ENCODE results near the gene DLG5.
A peak's percentile ranks its signal among the peaks of the same experiment; 100 is the strongest.

The DLG5 gene

DNA sequence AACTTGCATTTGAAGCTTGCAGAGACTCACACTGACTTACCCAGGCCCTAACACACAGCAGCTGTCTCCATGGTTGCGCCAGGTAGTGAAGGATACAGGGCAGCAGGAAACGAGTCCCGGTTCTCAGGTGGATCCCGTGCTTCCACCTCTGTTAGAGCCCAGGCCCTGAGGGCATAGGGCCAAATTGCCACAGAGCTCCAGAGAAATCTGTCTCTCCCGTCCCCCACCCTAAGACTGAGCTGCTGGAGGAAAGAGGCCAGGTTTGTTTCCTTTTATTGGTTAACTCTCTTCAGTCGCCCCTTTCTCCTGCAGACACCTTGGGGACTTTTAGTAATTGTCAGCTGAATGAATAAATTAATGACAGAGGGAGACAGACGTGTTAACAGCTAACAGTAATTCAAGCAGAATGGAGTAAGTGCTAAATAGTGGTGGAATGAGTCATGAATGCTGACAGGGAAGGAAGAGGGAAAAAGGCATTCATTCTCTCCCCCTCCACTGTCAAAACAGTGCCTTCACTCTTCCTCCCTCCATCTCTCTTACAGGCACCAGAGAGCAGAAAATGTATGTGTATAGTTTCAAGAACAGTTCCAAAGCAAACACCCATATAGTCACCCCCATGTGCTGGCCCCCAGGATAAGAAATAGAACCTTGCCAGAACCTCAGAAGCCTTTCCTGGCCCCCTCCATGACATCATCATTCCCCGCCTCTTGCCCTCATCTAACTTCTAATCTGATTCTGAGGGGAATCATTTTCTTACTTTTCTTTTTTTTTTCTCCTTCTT lies 16.8 kb upstream of the DLG5 start:
- DNase-seq, result no peak

DNA sequence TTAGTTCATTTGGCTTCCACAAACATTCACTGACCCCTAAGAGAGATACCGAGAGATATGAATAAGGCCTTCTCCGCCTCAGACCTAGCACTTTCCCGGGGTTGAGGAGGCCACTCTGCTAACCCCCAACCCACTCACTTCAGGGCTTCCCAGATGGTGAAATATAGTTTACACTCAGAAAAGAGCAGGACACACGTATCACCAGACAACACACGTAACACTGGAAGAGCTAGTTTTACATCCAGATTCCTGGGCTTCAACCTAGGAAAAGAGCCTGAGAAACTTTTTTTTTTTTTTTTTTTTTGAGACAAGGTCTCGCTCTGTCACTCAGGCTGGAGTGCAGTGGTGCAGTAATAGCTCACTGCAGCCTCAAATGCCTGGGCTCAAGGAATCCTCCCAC lies 15.2 kb upstream of the DLG5 start:
- no peak for DNase-seq

DNA sequence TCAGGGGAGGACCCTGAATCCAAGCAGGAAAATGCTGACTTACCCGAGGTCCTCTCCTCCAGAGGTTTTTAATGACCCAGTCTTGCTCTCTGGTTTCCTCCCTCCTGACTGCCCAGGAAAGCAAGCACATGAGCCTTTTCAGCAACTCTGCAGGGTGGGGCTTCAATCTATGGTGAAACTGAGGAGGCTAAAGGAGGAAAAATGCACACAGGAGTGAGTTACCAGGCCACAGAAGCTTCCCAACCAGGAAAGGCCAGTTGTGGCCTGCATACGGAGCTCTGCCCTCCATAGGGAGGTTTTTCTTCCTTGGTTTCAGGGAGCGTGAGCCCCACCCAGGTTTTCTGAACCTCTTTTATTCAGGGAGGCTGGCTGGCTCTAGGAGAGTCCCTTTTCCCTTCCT lies 14.1 kb upstream of the DLG5 start:
- no peak for DNase-seq

DNA sequence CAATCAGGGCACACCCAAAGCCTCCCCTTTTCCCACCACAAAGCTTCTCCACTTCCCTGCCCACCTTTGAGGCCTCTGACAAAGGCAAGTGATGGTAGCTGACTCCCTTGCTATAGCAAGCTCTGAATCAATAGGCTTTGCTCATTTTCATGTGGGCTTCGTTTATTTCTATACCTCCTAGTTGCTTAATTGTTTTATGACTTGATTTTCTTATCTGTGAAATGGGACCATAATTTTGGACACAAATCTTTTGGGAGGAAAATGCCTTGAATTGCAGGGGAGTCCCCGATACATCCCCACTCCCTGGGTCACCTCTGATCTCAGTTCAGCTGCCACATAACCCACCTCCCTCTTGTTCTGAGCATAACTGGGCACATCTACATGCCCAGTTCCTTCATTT lies 13.7 kb upstream of the DLG5 start:
- no peak for DNase-seq

DNA sequence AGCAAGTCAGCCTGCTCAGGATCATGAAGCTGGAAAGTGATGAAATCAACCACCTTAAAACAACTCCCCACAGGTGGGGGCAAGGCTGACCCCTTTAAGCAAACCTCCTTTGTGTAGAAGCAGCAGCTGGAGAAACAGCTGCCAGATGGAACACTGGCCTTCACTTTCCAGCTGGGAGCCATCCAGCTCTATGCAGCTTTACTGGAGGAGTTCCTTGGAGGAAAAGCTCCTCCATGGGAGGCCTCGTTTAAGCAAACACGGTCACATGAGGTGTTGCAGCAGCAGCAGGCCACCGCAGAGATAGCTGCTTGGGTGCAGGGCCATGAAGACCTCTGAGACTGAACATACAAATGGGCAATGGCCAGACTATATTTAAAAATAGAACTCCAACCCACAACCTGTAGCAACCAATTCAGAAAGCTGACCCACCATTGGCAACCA lies 13.0 kb upstream of the DLG5 start:
- no peak for DNase-seq

DNA sequence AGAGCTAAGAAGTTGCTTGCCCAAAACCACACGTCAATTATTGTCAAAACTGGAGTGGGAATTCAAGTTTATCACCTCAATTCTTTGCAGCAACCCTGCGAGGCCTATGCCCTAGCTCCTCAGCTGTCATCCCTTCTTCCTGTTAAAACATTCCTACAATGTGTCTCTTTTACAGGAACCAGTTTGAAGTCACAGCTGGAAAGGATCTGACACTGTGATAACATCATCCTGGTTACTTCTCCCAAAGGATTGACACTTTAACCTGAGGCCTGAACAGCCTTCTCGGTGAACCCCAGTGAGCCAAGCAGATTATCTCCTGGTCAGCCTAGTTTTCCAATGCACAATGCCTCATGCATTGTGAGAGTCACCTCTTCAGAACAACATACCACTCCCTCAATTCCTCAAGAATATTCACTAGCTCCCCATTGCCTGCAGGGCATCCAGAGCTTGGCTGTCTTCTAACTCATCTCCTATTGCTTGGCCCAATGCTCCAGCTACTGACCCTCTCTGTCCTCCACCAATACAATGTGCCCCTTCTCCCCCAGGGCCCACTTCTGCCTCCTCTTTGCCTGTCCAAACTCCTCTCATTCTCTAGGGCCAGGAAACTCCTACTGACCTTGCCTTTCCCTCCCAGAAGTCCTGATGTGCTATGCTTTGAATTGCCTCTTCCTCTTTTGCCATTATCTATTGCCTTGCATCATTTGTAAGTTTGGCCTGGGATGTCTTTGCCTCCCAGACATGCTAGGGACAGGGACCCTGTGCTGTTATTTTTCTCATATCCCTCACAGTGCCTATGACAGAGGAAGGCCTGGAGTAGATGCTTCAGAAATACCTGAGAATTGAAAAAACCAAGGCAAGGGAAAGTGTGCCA lies 10.4 kb upstream of the DLG5 start:
- DNase-seq, result no peak

DNA sequence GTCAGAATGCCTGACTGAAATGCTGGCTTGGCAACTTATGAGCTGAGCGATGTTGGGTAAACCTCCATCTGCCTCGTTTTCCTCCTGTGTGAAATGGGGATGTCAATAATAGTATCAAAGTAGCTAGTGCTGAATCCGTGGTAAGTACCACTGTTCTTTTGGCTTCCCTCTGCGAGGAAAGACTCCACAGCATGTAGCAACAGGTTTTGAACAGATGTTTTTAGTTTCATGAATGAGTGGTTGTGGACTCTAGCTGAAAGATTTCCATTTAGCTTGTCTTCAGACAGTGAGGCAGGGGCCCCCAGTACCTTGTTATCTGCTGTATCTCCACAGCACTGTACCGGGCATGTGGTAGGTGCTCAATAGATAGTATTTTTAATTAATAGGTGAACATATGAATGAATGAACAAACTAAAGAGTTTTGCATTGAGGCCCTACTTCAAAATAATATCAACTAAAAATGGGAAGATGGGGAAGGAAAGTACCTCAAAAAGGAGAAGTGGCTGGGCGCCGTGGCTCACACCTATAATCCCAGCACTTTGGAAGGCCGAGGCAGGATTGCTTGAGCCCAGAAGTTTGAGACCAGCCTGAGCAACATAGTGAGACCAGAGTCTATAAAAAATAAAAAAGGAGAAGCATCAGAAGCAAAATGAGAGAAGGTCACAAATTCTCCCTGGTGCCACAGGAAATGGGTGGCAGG lies 5.6 kb upstream of the DLG5 start:
- DNase-seq, result no peak

DNA sequence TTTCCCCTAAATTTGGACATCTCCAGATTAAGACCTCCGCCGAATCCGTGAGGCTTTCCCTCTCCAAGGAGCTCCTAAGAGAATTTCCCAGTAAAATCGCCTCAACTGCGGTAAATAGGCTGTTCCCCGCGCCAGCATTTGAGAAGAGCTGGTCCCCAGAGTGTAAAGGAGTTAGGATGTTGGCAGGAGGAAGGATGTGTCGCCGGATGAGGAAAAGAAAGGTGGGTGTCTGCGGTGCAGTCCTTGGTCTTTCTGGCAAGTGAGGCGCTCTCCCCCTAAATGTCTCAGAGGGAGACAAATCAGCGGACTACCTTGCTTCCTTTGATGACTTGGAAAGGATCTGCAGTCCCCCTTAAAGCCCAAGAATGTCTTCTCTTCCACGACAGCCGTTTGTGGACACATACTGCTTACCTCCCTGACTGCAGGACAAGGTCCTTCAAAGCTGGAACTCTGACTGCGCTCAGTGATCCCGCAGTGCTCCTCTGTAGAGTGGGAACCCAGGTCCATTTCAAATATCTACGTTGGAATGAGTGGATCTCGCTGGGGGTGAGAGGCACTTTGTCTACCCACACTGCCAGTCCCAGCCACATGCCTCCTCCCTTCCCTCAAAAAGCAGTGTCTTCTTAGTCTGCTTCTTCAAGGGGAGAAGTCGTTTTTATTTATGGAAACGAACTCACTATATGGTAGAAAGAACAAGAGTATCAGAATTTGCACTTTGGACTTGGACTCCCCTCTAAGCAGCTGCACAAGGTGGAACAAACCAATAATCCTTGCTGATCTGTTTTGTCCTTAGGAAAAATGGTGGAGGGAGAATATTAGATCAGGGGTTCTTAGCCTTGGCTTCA lies 1.1 kb upstream of the DLG5 start:
- no peak for DNase-seq

DNA sequence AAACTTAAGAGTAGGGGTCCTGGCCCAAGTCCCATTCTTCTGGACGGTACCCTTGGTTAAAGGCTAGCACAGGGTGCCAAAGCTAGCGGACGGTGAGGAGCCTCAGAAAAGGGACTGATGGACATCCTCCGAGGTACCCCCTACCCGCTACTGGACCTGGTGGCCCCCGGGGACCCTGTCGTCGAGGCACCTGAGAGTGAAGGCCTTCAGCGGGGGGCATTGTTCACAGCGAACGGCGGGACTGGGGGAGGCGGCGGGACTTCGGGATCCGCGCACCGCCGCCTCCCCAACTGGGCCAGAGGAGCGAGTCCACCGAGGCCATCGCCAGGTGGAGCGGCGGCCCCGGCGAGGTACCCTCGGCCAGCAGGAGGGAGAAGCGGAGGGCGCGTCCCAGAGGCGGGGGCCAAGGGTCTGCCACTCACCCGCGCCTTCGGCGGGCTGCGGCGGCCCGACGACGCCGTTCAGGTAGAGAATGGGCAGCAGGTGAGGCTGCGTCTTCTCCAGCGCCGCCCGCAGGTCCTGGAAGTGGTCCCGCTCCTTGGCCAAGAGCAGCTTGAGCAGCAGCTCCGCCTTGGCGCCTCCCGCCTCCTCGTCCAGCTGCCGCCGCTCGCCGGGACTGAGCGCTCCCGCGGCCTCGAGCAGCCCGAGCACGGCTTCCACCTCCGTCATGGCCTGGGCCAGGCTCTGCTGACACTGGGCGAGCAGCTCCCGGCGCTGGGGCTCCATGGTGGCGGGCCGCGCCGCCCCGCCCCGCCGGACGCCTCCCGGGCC lies 575 bp downstream of the DLG5 start:
- peak in 1 of 2 donors; percentile 20 for DNase-seq

DNA sequence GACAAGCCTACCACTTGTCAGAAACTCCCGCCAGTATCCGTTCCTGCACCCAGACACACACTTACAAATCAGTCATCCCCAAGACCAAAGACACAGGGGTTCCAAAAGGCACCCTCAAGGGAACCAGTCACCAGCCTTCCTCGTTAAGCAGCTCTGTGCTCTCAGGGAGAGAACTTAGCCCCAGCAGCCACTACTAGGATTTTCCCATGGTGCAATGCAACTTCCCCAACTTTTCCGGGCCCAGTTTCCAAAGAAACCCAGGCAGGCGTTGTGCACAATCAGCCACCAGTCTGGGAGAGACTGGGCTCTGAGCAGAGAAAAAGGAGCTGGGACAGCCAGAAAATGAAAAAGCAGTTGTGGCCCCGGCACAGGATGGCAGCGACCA lies 1.2 kb downstream of the DLG5 start:
- DNase-seq, result peak in 1 of 2 donors; percentile 10

DNA sequence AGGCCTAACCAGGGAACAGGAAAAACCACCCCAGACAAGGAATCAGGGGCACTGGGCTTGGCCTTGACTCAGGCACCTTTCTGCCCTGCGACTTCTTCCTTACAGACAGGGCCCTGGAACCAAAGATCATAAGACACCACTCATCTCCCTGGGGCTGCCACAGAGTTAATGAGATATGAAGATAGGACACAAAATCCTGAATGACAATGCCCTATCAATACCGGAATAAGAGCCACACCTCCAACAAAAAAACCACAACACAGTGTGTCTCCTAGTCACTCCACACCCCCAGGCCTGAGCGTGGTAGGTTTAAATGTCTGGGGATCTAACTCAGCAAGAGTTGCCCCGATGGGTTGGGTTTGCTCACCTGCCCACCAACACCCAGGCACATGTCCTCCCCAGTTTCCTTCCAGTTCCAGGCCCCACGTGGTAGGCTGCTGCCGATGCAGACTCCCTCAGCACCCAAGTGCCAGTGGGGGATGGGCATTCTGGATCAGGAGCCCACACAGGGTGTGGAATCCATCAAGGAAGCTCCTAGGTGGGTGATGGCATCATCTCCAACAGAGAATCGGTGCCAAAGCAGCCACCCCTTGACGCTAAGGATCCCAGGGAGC lies 3.9 kb downstream of the DLG5 start:
- no peak for DNase-seq

DNA sequence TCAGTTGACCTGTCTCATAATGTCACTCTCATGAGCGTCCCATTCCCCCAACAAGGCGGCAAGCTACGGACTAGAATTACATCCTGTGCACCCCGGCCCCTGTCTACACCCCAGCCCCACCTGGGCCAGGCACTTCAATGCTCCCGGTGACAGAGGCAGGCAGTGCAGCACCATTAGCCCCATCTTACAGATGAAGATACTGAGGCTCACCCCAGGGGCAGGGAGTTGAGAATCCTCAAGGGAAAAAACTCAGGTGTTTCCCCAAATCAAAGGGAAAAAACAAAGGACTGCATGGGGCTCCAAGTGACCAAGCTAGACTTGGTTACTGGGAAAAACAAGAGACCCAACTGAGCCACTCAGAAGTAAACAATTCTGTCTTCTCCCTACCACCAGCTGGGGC lies 4.5 kb downstream of the DLG5 start:
- DNase-seq, result no peak

DNA sequence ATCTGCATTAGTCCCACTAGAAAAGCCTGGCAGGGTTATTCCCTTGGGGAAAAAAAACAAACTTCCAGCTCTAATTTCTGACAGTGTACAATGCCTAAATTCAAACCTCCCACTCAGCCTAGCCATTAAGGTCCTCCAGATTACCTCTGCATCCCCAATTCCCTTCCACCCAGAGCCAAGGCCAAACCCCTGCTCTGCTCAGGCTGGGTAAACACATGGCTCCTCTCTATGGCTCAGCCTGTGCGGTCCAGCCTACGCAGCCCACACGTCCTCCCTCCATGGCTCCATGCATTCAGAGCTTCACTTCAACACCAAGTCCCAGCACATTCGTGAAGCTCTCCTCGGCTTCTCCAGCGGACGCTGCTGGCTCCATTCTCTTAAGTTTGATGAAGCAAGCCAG lies 5.2 kb downstream of the DLG5 start:
- DNase-seq, result no peak

DNA sequence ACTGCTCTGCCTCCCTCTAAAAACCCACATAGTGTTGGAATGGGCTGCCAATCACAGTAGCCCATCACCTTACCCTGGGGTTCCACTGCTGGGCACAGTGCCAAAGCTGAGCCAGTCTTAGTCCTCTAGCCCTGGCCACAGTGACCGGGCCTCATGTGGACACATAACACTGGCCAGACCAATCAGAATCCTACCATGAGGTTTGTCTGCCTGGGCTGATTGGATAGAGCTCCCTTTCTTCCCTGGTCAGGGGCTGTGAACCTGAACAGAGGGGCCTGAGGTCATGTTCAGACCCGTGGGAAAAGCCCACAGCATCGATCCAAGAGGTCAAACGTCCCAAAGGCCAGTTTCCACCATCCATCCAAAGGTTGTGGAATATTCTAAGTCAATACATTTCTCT lies 6.1 kb downstream of the DLG5 start:
- no peak for DNase-seq

DNA sequence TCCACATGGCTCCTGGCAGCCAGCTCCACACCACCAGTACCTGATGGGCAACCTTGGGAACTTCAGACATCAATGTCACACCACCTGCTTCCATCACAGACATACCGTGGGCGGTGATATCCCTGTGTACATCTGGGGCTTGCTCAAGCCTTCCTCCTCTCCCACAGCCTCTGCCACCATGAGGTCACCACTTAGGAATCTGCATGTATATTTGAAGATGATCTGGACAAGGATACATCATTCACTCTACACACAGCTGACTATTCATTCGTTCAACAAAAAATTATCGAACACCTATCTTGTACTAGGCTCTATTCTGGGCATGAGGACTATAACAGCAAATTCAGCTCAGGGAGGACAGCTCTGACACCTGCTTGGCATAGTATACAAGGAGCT lies 6.8 kb downstream of the DLG5 start:
- DNase-seq, result peak in 1 of 2 donors; percentile 8

DNA sequence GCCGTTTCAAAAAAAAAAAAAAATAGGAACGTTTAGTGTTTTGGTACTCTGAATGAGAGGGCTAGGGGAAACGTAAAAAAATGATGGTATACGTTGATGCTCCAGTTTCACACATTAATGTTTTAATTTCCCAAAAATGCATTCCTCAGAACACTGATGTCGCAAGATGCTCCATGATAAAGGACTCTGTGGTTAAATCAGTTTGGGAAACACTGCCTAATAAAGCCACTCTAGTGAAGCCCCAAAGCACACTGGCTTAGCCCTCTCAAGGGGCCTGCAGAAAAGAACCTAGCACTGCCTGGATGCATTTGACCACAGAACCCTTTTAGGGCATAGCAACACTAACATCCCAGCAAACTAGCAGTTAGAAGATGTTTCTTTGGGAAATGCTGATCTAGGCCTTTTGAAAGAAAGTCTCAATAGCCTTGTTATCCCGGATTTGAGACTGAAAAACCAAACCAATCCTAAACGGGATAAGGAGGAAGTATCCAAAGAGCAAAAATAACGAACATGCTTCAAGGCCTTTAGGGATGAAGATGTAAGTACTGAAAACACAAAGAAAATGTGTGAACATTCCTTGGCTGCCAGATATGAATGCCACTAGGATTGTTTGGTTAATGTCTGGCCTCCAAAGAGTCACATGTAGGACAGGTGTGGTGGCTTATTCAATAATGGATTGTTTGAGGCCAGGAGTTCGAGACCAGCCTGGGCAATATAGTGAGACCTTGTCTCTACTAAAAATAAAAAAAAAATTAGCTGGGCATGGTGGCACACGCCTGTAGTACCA lies 11.0 kb downstream of the DLG5 start:
- no peak for DNase-seq

DNA sequence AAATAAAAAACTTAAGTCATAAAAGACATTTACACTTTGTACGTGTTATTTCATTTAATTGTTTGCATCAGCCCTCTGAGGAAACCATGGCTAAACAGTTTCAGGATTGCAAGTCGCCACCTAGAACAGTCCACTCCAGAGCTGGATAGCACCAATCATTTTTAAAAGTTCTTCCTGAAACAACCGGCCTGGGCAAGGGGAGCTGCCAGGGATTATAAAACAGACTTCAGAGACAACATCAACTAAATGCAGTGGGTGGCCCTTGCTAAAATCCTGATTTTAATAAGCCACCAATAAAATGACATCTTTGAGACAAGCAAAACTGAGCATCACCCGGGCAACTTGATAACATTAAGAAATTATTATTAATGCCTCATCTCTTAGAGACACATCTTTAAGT lies 13.5 kb downstream of the DLG5 start:
- no peak for DNase-seq

DNA sequence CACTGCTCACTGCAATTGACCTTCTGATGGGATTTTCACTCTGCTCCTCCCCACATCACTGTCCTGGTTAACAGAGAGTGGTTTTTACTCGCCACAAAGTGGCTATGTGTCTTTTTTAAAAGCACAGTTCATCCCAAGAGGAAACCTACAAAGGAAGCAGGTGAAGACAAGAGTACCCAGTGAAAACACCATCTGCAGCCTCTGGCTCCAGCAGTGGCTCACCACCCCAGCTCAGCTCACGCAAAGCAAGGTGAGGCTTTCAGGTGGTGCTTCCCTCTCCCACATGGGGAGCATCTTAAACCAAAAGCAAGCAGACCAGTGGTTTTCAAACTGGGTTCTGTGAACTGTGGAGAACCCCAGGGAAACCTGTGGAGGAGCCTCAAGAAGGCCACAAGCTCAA lies 14.0 kb downstream of the DLG5 start:
- DNase-seq, result no peak

DNA sequence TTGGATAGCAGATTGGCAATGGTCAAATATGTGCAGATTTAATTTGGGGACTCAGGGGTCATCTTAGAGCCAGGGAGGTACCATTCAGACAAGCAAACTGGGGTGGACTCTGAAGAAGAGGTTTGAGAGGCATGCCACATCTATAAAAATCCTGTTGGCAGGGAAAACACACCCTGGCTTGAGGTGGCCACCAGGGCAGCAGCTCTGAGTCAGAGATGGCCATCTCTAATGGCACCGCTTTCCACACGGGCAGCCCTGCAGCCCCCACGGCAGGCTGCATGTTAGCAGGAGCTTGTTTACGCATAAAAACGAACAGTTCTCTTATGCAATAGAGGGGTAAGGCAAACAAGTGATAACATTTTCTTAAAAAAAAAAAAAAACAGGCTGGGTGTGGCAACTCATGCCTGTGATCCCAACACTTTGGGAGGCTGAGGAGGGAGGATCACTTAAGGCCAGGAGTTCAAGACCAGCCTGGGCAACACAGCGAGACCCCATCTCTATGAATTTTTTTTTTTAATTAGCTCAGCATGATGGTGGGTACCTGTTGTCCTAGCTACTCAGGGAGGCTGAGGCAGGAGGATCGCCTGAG lies 14.9 kb downstream of the DLG5 start:
- DNase-seq, result no peak

DNA sequence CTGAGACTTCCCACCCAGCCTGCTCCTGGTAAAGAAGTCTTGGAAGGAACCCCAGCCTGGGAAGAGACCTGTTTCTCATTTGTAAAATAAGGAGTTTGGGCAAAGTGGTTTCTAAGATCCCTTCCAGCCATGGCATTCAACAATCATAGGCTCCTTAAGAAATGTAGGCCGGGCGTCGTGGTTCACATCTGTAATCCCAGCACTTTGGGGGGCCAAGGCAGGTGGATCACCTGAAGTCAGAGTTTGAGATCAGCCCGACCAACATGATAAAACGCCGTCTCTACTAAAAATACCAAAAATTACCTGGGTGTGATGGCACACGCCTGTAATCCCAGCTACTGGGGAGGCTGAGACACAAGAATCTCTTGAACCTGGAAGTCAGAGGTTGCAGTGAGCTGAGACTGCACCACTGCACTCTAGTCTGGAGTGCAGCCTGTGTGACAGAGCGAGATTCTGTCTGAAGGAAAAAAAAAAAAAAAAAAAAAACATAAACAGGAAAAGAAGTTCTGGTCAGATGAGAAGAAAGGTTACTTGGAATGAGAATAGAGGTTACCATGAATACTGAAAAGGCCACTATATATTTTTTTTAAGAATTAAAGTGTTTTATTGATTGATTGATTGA lies 15.9 kb downstream of the DLG5 start:
- no peak for DNase-seq
